Tongue (tissue), 2 donors: ENCODE data around the gene TRIM6. TPM values are rescaled to one million over a fixed set of nuclear protein-coding genes. Genes with fewer than 3 reads are reported as not detected.
"Not testable (repeated sequence)": the region's sequence is repeated elsewhere in the genome, so short reads cannot be mapped to it uniquely, and the experiment has no call there.

Experiments used
- DNase-seq: peaks from one replicate; pipeline ENCODE4 v3.0.0-alpha.2; 2015
- total RNA-seq: library from RNA; depleted of rRNA; stranded (reverse); fragments of >200 nt; gene quantifications from one replicate; pipeline ENCODE4 v1.2.3, GENCODE V29; 2014

Gene TRIM6, protein sequence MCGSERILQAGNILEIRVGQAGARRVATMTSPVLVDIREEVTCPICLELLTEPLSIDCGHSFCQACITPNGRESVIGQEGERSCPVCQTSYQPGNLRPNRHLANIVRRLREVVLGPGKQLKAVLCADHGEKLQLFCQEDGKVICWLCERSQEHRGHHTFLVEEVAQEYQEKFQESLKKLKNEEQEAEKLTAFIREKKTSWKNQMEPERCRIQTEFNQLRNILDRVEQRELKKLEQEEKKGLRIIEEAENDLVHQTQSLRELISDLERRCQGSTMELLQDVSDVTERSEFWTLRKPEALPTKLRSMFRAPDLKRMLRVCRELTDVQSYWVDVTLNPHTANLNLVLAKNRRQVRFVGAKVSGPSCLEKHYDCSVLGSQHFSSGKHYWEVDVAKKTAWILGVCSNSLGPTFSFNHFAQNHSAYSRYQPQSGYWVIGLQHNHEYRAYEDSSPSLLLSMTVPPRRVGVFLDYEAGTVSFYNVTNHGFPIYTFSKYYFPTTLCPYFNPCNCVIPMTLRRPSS
- total RNA-seq, result 6.5 TPM

DNA sequence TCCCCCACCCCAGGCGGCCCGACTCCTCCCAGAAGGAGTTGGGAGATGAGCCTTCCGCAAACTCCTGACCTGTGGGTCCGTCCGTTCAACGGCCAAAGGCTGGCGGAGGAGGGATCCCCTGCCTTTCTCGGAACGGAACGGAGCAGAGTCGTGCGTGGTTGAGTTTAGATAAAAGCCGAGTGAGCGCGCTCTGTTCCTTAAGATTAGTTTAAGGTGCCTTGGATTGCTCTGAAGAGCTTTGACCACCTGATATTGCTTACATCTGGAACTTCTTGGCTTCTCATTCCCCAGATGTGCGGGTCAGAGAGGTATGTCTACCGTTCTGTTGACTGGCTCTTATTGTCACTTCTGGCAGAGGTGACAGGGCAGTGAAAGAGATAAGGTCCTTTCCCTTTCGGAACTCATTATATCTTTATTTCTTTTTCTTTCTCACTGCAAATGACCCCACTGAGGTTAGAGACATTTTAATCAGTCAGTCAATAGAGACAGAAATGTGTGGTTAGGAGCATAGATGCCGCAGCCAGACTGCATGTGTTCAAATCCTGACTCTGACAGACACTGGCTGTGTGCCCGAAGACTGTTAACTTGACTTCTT is at the start of gene TRIM6:
Gene TRIM6 (plus strand): TSS at position 31 of the 595 bp plus-strand sequence. CDS start 261 bp downstream, at position 292.
- peak; percentile 43 for DNase-seq

DNA sequence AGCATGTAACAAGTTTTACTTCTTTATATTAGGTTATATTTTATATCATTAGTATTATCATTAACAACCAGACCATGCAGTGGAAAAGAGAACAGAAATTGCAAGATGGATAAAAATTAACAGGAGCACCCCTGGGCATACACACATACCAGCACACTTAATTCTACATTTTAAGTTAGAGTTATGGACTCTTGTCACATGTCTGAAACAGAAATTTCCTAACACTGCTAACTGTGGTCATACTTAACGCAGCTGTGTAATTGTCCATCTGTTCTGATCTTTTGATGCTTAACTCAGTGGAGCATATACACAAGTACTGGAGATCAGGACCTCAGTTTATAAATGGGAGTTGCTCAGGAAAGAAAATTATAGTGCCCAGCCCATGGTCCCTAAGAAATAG is 48.5 kb upstream of the TRIM6 start:
- no peak for DNase-seq

DNA sequence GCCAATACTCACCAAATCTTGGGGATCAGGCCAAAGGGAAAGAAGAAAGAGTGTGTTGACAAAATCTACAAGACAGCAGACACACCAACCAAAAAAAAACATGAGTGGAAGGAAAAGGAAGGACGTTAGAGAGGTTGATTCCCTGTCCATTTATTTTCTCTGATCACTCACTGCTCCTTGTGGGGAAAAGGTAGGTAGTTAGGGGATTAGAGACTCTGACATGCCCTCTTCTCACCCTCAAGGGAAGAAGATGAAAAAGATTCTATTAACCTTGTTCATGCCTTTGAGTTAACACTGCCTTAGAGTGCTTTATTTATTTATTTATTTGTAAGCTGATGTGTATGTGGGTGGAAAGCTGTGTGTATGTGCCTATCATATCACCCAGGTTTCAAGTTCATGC is 48.0 kb upstream of the TRIM6 start, which contains the start of gene OR52H1:
Gene OR52H1 (minus strand): TSS at position 101 of the 400 bp plus-strand sequence. CDS start 3,035 bp downstream, outside the sequence.
- DNase-seq, result no peak

DNA sequence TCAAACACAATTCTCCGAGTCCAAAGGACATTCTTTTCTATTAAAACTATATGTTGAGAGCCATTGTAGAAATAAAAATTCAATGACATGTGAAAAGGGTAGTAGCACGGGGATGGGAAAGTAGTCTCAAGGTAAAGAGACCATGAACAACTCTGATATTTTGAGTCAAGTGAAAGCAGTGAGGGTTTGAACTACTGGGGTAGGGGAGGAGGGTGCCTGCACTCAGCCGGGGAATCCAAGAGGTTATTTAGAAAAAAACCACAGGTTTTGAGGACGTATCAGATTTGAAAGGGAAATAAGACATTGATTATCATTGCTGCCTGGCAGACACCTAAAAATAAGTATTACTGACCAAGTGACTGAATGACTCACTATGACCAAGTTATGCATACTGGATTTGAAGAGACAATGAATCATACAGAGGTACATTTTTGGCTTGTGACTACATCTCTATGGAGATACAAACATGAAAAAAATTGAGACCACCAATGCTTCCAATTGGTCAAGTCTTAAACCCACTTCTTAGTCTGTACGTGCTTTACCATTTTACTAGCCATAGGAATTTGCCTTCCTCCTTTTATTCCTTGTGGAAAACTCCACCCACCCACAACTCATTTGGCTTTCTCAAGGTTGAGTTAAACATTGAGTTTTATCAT is 45.9 kb upstream of the TRIM6 start:
- no peak for DNase-seq

DNA sequence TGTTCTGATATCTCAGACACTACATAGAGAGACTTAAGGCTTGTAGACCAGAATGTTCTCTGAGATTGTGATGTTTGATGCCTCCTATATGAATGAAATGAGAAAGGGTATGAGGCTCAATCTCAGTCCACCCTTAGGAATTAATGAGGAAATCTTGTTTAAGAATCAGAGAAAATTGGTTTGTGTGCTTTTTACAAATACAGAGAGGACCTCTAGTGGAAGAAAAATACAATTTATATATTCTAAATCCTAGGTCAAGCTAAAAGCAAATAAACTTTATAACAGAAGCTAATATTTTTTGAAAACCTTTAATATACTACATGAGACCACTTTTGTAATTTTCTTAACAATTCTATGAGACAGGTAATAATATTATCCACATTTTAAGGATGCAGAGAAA is 43.1 kb upstream of the TRIM6 start:
- no peak for DNase-seq

DNA sequence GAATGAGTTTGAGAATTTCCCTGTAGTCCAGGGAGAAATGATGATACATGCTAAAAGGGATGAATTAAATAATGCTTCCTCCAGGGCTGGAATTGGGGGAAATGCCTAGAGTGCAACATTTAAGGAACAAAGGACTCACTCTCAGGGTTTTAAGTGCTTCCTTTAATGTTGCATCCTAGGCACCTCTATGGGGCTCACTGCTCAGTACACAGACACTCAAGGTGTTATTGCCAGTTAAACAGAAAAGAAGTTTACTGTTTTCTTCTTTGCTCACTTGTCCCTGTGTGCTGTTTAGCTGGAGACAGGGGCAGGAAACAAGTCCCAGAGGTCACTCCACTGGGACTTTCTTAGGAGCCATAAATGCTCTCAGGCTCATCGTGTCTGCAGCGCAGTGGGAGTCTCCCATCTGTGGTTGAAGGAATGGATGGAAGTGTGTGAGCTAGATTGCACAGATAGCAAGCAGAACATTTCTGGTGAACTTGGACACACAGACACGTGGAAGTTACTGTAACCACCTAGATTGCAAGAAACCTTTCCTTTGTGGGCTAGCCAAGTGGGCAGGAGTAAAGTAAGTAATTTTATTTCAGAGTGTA is 39.7 kb upstream of the TRIM6 start:
- no peak for DNase-seq

DNA sequence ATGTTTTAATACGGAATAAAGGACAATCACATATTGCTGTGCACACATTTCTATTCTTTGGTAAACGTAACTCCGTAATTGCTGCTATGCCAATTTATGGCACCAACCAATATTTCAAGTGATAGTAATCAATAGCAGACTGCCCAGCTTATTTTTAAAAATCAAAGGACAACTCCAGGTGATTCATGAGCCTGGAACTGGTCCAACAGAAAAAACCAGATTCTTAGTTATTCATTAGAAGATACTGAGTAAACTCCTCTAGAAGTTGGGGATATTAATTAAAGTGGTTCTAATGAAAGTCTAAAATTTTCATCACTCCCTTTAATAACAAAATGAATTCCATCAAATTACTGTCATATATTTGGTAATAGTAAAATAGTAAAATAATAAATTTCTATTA is 38.7 kb upstream of the TRIM6 start:
- DNase-seq, result no peak

DNA sequence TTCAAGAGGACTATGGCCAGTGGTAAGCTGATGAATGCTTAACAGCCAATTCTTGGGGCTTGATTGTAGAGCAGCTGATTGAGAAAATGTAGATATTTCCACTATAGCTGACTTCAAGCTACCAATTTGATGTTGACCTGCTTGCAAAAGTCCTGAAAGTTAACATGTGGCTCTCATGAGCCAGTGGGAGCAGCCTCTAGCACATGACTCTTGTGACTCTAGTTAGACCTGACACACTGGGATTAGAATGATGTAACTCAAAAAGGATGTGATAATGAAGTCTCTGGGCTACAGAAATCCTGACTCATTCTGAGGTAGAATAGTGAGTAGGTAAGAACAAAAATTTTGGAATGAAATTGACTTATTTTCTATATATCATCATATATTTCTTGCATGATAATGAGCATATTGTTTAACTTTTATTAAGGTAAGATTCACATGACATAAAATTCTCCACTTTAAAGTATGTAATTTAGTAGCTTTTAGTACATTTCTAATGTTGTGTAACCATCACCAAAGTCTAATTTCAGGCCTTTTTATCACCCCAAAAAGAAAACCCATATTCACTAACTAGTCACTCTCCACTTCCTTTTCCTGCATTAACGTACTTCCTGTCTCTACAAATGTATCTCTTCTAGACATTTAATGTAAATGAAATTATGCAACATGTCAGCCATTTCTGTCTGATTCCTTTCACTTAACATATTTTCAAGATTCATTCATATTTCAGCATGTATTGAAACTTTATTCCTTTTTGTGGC is 32.0 kb upstream of the TRIM6 start:
- no peak for DNase-seq

DNA sequence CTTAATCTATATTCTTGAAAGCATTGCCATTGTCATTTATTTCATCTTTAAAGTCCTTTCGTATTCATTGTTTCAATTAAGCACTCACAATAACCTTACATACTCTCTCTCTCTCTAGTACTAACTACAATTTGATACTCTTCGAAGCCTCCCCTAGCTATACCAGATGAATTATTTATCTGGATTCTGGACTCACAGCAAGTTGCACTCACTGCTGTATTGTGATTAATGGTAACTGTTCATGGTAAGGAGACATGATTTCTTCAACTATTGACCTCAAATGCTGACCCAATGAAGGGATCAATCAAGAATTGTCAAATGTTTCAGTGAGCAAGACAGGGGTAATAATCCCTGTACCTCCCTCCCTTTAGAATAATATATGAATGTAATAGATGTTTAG is 21.8 kb upstream of the TRIM6 start:
- no peak for DNase-seq

DNA sequence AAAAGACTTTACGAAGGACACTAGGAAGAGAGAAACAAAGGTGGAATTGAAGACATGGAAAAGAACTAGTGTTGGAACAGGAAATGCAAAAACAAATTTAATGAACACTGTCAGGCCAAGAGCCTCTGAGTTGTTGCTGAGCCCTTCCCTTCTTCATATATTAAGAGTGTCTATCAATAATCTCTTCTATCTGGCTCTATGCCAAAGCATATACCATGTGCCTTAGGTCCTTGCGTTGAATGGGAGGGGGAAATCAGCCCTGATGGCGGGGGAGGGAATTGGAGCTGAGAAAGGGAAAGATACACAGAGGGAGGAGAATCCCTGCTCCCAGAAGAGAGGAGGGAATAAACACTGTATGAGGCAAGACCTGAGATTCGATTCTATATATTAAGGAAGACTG is 21.3 kb upstream of the TRIM6 start:
- DNase-seq, result no peak

DNA sequence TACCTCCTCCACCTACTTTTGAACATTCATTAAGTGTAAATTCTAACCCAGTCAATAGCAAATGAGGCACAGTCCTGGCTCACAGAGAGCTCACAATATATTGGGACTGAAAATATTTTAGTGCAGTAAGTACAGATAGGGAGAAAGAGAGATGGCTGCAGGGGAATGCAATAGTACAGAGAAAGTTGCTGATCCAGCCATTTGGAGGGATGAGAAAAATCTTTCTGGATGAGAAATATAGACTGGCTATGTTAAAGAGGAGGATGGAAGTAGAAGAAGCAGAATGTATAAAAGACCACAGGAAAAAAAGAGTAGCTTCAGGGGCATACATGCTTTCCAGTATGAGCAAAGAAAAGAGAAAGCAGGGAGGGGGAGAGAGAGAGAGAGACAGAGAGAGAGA is 19.3 kb upstream of the TRIM6 start:
- no peak for DNase-seq

DNA sequence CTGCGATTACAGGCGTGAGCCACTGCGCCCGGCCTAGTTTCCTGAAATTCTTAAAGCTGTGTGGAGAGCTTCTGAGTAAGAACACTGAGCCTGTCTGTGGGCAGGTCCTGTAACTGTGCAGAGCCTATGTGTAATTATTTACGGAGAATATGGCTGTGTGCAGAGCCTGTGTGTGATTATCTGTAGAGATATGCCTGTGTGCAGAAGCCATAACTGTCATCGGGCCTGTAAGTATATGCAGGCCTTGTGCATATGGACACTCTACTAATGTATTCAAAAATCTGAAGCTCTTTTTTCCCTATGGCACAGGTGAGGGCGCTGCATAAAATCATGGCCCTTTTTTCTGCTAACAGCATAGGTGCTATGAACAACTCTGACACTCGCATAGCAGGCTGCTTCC is 15.9 kb upstream of the TRIM6 start, which contains the start of gene OR52B6:
Gene OR52B6 (plus strand): TSS at position 301 of the 400 bp plus-strand sequence. CDS start 0 bp downstream, at position 301.
- DNase-seq, result no peak

DNA sequence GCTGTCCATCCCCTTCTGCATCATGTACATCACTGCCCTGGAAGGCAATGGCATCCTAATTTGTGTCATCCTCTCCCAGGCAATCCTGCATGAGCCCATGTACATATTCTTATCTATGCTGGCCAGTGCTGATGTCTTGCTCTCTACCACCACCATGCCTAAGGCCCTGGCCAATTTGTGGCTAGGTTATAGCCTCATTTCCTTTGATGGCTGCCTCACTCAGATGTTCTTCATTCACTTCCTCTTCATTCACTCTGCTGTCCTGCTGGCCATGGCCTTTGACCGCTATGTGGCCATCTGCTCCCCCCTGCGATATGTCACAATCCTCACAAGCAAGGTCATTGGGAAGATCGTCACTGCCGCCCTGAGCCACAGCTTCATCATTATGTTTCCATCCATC is 15.4 kb upstream of the TRIM6 start:
- no peak for DNase-seq

DNA sequence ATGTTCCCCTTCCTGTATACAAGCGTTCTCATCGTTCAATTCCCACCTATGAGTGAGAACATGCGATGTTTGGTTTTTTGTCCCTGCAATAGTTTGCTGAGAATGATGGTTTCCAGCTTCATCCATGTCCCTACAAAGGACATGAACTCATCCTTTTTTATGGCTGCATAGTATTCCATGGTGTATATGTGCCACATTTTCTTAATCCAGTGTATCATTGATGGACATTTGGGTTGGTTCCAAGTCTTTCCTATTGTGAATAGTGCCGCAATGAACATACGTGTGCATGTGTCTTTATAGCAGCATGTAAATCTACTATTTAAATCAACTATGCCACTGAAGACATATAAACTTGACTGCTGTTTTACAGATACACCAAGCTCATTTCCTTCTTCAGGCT is 12.0 kb upstream of the TRIM6 start:
- DNase-seq, result not testable (repeated sequence)

DNA sequence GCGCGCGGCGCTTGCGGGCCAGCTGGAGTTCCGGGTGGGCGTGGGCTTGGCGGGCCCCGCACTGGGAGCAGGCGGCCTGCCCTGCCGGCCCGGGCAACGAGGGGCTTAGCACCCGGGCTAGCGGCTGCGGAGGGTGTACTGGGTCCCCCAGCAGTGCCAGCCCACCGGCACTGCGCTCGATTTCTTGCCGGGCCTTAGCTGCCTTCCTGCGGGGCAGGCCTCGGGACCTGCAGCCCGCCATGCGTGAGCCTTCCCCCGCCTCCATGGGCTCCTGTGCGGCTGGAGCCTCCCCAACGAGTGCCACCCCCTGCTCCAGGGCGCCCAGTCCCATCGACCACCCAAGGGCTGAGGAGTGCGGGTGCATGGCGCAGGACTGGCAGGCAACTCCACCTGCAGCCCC is 6.5 kb upstream of the TRIM6 start:
- not testable (repeated sequence) for DNase-seq

DNA sequence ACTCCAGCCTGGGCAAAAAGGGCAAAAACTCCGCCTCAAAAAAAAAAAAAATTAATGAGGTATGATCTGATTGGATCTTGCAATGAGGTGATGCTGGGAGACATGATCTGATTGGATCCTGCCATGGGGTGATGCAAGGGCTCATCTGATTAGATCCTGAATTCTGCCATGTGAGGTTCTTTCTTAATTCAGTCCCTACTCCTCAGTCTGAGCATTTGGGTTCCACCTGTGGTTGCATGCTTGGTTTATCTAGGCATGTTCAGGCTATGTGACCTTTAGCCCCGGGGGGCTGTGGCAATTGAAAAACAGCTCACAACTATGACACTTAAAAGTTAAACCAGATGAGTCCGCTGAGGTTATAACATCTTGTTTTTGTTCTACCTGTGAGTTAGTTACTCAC is 4.8 kb upstream of the TRIM6 start:
- DNase-seq, result no peak

DNA sequence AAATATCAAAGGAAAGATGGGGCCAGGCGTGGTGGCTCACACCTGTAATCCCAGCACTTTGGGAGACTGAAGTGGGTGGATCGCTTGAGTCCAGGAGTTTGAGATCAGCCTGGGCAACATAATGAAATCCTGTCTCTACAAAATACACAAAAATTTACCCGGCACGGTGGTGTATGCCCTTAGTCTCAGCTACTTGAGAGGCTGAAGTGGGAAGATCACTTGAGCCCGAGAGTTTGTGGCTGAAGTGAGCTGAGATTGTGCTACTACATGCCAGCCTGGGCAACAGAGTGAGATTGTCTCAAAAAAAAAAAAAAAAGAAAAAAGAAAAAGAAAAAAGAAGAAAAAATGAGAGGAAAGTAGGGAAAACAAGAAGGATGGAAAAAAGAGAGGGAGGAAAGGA is 3.8 kb upstream of the TRIM6 start:
- no peak for DNase-seq

DNA sequence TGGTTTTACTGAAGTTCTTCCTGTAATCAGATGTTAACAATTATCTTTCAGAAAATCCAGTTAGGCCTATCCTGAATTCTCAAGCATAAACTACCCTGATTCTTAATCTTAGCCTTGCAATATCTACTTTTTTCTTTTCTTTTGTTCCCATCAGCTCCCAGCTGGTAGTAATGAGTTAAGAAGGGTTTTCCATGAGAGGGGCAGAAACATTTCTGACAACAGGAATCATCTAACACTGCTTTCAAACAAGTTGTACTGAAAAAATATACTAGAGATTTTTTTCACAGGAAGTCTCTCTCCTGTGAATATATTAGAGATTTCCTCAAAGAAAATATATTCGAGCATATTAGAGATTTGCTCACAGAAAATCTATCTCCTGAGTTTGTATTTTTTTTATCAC is 3.3 kb upstream of the TRIM6 start:
- no peak for DNase-seq

DNA sequence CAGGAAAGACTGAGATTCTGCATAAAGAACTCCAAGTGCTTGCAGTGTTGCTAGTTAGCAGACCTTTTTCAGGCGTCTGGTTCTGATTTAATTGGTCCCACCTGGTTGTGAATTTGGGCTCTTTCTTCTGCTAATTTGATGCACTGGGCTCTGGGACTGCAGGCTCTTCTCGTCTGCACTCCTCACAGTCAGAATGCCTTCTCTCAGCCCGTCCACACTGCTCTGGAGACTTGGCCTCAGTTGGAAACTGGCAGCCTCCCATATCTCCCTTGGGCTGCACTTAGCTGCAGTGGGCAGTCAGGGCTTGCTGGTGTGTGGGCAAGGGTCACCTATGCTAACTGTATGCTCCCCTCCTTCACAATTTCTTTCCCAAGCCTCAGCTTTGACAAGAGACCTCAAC is 1.5 kb downstream of the TRIM6 start:
- peak; percentile 20 for DNase-seq

DNA sequence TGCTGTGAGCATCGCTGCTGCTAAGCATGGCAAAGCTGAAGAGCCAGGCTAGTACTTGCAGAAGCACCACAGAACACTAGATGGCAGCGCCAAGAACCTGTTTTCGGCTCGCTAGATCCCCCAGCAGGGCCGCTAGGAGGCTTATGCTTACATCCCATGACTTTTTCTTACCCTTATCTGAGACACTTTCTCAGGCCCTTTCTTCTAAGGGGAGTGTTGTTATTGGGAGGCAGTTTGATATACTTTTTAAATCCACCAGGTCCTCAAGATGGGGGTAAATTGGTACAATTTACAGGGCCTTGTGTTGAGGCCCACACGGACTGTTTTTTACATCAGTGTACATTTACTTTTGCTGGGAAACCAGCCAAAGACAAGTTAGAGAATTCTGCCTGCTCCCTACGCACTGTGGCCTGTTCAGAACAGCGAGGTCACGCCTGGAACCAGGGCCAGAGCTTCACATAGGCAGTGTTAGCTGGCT is 4.0 kb downstream of the TRIM6 start:
- peak; percentile 71 for DNase-seq

DNA sequence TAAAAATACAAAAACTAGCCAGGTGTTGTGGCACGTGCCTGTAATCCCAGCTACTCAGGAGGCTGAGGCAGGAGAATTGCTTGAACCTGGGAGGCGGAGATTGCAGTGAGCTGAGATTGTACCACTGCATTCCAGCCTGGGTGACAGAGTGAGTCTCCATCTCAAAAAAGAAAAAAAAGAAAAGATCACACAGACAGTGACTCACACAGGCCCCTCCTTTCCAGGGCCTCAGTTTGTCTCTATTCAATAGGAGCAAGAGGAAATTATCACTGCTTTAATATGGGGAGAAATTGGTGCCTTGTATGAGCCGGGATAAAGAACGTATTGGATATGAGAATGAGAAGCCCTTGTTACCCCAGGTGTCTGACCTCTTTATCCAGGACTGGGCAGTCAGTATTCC is 6.4 kb downstream of the TRIM6 start:
- DNase-seq, result not testable (repeated sequence)

DNA sequence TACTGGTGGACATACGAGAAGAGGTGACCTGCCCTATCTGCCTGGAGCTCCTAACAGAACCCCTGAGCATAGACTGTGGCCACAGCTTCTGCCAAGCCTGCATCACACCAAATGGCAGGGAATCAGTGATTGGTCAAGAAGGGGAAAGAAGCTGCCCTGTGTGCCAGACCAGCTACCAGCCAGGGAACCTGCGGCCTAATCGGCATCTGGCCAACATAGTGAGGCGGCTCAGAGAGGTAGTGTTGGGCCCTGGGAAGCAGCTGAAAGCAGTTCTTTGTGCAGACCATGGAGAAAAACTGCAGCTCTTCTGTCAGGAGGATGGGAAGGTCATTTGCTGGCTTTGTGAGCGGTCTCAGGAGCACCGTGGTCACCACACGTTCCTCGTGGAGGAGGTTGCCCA is 6.9 kb downstream of the TRIM6 start:
- peak; percentile 19 for DNase-seq
